Calu3 (cell line): Measurements from ENCODE around the gene NALCN. TPM values are rescaled to one million over a fixed set of nuclear protein-coding genes. Genes with fewer than 3 reads are reported as not detected.

Experiments used
- Bru-seq: library from RNA; stranded (reverse); fragments of 400-500 nt; gene quantifications from one replicate; lab custom pipeline; 2021; lab: Mats Ljungman, UMichigan
- BruChase-seq, 2 experiments: library from RNA; stranded (reverse); fragments of 400-500 nt; gene quantifications; one replicate each; lab custom pipeline; 2021; lab: Mats Ljungman, UMichigan
- BruUV-seq: library from RNA; stranded (reverse); fragments of 400-500 nt; replicated peaks from 2 replicates; lab custom pipeline; 2021; lab: Mats Ljungman, UMichigan
- CTCF ChIA-PET: fragments of 300-600 bp; sonication (Branson Sonifier 250); formaldehyde crosslinking; loops from one replicate; lab custom pipeline; 2022; ENCODE audit warnings: antibody characterized with exemption; lab: Charles Lee
- DNase-seq: peaks from one replicate; pipeline ENCODE4 v3.0.0; 2022
- H3K27ac Mint-ChIP-seq: one replicate; pipeline ENCODE4 v1.8.0; 2022; ENCODE audit warnings: mixed read lengths; ENCODE audit not compliant: unreplicated experiment
- H3K27me3 Mint-ChIP-seq: one replicate; pipeline ENCODE4 v1.8.0; 2022; ENCODE audit warnings: mixed read lengths; ENCODE audit not compliant: unreplicated experiment
- H3K36me3 Mint-ChIP-seq: one replicate; pipeline ENCODE4 v1.8.0; 2022; ENCODE audit warnings: mild to moderate bottlenecking, moderate library complexity, mixed read lengths; ENCODE audit not compliant: insufficient read depth, unreplicated experiment
- H3K4me1 Mint-ChIP-seq: one replicate; pipeline ENCODE4 v1.8.0; 2022; ENCODE audit warnings: mild to moderate bottlenecking, low read depth, mixed read lengths; ENCODE audit not compliant: unreplicated experiment
- H3K4me3 Mint-ChIP-seq: one replicate; pipeline ENCODE4 v1.8.0; 2022; ENCODE audit warnings: mild to moderate bottlenecking, low read depth, moderate library complexity, mixed read lengths; ENCODE audit not compliant: unreplicated experiment
- H3K9me3 Mint-ChIP-seq: one replicate; pipeline ENCODE4 v1.8.0; 2022; ENCODE audit warnings: low read depth, mixed read lengths; ENCODE audit not compliant: unreplicated experiment
- CTCF ChIP-seq: fragments of 200-600 bp; IDR thresholded peaks from one replicate; pipeline ENCODE4 v1.8.0; 2022; ENCODE audit warnings: antibody characterized with exemption; ENCODE audit not compliant: unreplicated experiment
- intact Hi-C: fragments of 100-400 bp; cut with micrococcal nuclease; formaldehyde crosslinking; loops from one replicate; pipeline ENCODE4 v1.10.0; 2022; ENCODE audit not compliant: unreplicated experiment
- long read RNA-seq: library from polyadenylated mRNA; stranded (forward); transcript quantifications from one replicate; pipeline ENCODE4 v2.0.0, GENCODE V29; 2022
- total RNA-seq: library from RNA; stranded (reverse); gene quantifications from 2 replicates; pipeline ENCODE4 v1.2.3, GENCODE V29; 2022

The NALCN gene
- 2.0 and 2.8 TPM in 2 replicates for total RNA-seq
- percentile 29 among the genes with signal in this experiment for Bru-seq, nascent RNA
- BruChase-seq, experiment 1, labeled RNA remaining after a 6-hour chase: percentile 26 among the genes with signal in this experiment
- BruChase-seq, experiment 2, labeled RNA remaining after a 2-hour chase: percentile 30 among the genes with signal in this experiment
- long read RNA-seq, partial matches to known transcripts: 0 of 1 reads
- long read RNA-seq, other reads (novel, unspliced or antisense): 1 of 1 reads

GRCh38 chr13:101416181-101417042, at the start of gene NALCN:
Gene NALCN, minus strand, starts transcription at chr13:101416508. Its CDS starts 17,382 bp downstream, at chr13:101399126.
- Mint-ChIP-seq H3K4me3 (peak within 1 kb of the TSS; percentile 60), H3K36me3 (no peaks in the 10 kb centered on the region), H3K9me3 (no peaks in the 10 kb centered on the region), H3K27me3 (no peaks in the 10 kb centered on the region), H3K4me1 (no peaks in the 10 kb centered on the region), H3K27ac (no peak within 1 kb of the TSS)
- intact Hi-C loops: loop anchor here (5.0 kb wide), 1 partner anchor 36 kb away; the partner anchor contains the start of gene ITGBL1
- TF ChIP-seq CTCF: no peak
- CTCF ChIA-PET: no interaction called here
- DNase-seq: peak; percentile 23
- no TSS peak for BruUV-seq

- H3K4me3 Mint-ChIP-seq: no peak overlapping the region
- intact Hi-C loops: no loop called here
- no peaks in the 10 kb centered on the region for H3K4me1 Mint-ChIP-seq
- BruUV-seq: no TSS peak
- no peaks in the 10 kb centered on the region for H3K36me3 Mint-ChIP-seq
- CTCF ChIA-PET: no interaction called here
- no peak overlapping the region for H3K27ac Mint-ChIP-seq
- H3K9me3 Mint-ChIP-seq: no peaks in the 10 kb centered on the region
- no peak for TF ChIP-seq CTCF
- DNase-seq: no peak
- no peaks in the 10 kb centered on the region for H3K27me3 Mint-ChIP-seq
Observed at GRCh38 chr13:101465877-101466276, 49.6 kb upstream of the NALCN start.

- Mint-ChIP-seq H3K4me1 (peaks cover 7% of the 10 kb centered on the region), H3K27me3 (no peaks in the 10 kb centered on the region), H3K4me3 (no peak overlapping the region), H3K36me3 (no peaks in the 10 kb centered on the region), H3K9me3 (peaks cover 4% of the 10 kb centered on the region), H3K27ac (no peak overlapping the region)
- BruUV-seq: no TSS peak
- intact Hi-C loops: no loop called here
- CTCF ChIA-PET: no interaction called here
- TF ChIP-seq CTCF: no peak
- DNase-seq: no peak
Observed at GRCh38 chr13:101457176-101457575, 40.9 kb upstream of the NALCN start.

GRCh38 chr13:101455863-101456262, 39.6 kb upstream of the NALCN start:
- DNase-seq: no peak
- H3K36me3 Mint-ChIP-seq: no peaks in the 10 kb centered on the region
- no peaks in the 10 kb centered on the region for H3K27me3 Mint-ChIP-seq
- BruUV-seq: no TSS peak
- no peak overlapping the region for H3K4me3 Mint-ChIP-seq
- TF ChIP-seq CTCF: no peak
- H3K9me3 Mint-ChIP-seq: peaks cover 4% of the 10 kb centered on the region
- H3K4me1 Mint-ChIP-seq: peaks cover 15% of the 10 kb centered on the region
- intact Hi-C loops: no loop called here
- H3K27ac Mint-ChIP-seq: no peak overlapping the region
- CTCF ChIA-PET: no interaction called here
